GM19023 (cell line): ENCODE measurements around the gene RASGRP2.

Experiments
- ATAC-seq: cut with Tn5 transposase; IDR thresholded peaks from one replicate; pipeline ENCODE4 v1.9.1; 2021; ENCODE audit warnings: mild to moderate bottlenecking, moderate library complexity; ENCODE audit not compliant: unreplicated experiment

RASGRP2 gene

GRCh38 chr11:64720640-64721358 is 23.1 kb downstream of the RASGRP2 start:
- ATAC-seq = no peak

- ATAC-seq = no peak
These were observed 23.8 kb downstream of the RASGRP2 start for GRCh38 chr11:64720167-64720566.

- no peak for ATAC-seq
These were observed 24.5 kb downstream of the RASGRP2 start for GRCh38 chr11:64719406-64719805.

- no peak for ATAC-seq
These were observed 25.2 kb downstream of the RASGRP2 start for GRCh38 chr11:64718780-64719124.

- no peak for ATAC-seq
These were observed 25.7 kb downstream of the RASGRP2 start for GRCh38 chr11:64718084-64718779.

- ATAC-seq = no peak
These were observed 26.7 kb downstream of the RASGRP2 start for GRCh38 chr11:64717268-64717578.

- ATAC-seq = no peak
These were observed 27.3 kb downstream of the RASGRP2 start for GRCh38 chr11:64716473-64717267.

GRCh38 chr11:64715756-64716472 is 28.0 kb downstream of the RASGRP2 start:
- ATAC-seq = no peak

- ATAC-seq = no peak
These were observed 28.8 kb downstream of the RASGRP2 start for GRCh38 chr11:64715110-64715509.

- no peak for ATAC-seq
These were observed 29.3 kb downstream of the RASGRP2 start for GRCh38 chr11:64714666-64715065.

- ATAC-seq = no peak
These were observed 30.1 kb downstream of the RASGRP2 start for GRCh38 chr11:64713781-64714363.

- ATAC-seq = no peak
These were observed 30.8 kb downstream of the RASGRP2 start for GRCh38 chr11:64713016-64713707.

GRCh38 chr11:64712430-64713015 is 31.4 kb downstream of the RASGRP2 start:
- no peak for ATAC-seq

GRCh38 chr11:64711956-64712362 is 32.0 kb downstream of the RASGRP2 start:
- ATAC-seq = no peak

GRCh38 chr11:64711138-64711955 is 32.6 kb downstream of the RASGRP2 start:
- ATAC-seq = no peak

GRCh38 chr11:64710418-64711137 is 33.4 kb downstream of the RASGRP2 start:
- ATAC-seq = no peak

GRCh38 chr11:64705501-64705900 is 38.4 kb downstream of the RASGRP2 start:
- no peak for ATAC-seq

- ATAC-seq = no peak
These were observed 40.9 kb downstream of the RASGRP2 start for GRCh38 chr11:64703048-64703447.
